ENCODE measurements around the gene TRAF2.

The TRAF2 gene

DNA sequence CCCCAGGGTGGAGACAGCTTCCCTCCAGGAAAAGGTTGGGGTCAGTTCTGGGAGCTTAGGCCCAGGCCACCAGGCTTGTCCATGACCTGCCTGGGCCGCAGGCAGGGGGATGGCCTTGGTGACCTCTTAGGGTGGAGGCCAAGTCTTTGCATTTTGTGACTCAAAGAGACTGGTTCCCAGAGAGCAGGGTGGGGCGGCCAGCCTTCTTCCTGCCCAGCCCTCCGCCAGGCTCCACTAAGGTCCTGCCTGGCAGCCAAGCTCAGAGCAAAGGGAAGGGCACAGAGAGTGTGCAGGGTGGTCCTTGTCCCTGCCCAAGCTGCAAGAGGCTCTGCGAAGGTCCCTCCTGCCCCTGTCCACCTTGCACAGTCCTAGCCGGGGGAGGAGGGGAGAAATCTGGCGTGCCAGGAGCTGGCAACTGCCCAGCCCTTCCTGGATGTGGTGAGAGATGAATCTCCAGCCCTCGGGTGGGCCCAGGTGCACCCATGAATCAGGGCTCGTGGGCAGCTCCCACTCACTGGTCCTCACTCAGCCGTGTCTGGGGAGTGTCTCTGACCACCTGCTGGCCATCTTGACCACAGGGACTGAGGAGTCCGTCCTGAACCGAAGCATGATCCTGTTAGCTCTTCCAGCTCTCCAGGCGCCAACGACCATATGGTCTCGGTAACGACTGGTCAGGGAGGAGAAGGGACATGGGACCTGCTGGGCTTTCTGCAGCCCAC, 88.7 kb downstream of the TRAF2 start:
- Histone ChIP-seq H3K4me3 (ENCODE audit: low read depth in 1 of 5, low read length in 5 of 5) (no peak overlapping the region), H3K36me3 (ENCODE audit: control insufficient read depth in 5 of 5, insufficient read depth in 5 of 5, low read length in 5 of 5) (no peaks in the 10 kb centered on the region), H3K9me3 (ENCODE audit: control insufficient read depth in 5 of 5, low read length in 5 of 5) (no peaks in the 10 kb centered on the region), H3K9ac (ENCODE audit: low read length in 5 of 5) (no peak overlapping the region), H3K4me1 (ENCODE audit: control insufficient read depth in 5 of 5, insufficient read depth in 5 of 5, low read length in 5 of 5) (peaks cover 0 to 42% (median 15%) of the 10 kb centered on the region in 5 donors), H3K27me3 (ENCODE audit: control insufficient read depth in 5 of 5, insufficient read depth in 4 of 5, low read length in 5 of 5) (peaks cover 2 to 7% (median 5%) of the 10 kb centered on the region in 5 donors), H3K27ac (ENCODE audit: low read depth, low read length) (no peak overlapping the region)

GRCh38 chr9:136975644-136976043, 89.3 kb downstream of the TRAF2 start:
- no peak overlapping the region for H3K4me3 ChIP-seq (ENCODE audit: low read depth in 1 of 5, low read length in 5 of 5)
- no peak overlapping the region for H3K27ac ChIP-seq (ENCODE audit: low read depth, low read length)
- peaks cover 0 to 7% (median 3%) of the 10 kb centered on the region in 5 donors for H3K27me3 ChIP-seq (ENCODE audit: control insufficient read depth in 5 of 5, insufficient read depth in 4 of 5, low read length in 5 of 5)

More at GRCh38 chr9:136975644-136976043, 89.3 kb downstream of the TRAF2 start:
- Histone ChIP-seq H3K36me3 (ENCODE audit: control insufficient read depth in 5 of 5, insufficient read depth in 5 of 5, low read length in 5 of 5) (no peaks in the 10 kb centered on the region), H3K9me3 (ENCODE audit: control insufficient read depth in 5 of 5, low read length in 5 of 5) (no peaks in the 10 kb centered on the region), H3K4me1 (ENCODE audit: control insufficient read depth in 5 of 5, insufficient read depth in 5 of 5, low read length in 5 of 5) (peaks cover 0 to 45% (median 15%) of the 10 kb centered on the region in 5 donors), H3K9ac (ENCODE audit: low read length in 5 of 5) (no peak overlapping the region)
